ENCODE data around the gene SERAC1.

SERAC1 gene

DNA sequence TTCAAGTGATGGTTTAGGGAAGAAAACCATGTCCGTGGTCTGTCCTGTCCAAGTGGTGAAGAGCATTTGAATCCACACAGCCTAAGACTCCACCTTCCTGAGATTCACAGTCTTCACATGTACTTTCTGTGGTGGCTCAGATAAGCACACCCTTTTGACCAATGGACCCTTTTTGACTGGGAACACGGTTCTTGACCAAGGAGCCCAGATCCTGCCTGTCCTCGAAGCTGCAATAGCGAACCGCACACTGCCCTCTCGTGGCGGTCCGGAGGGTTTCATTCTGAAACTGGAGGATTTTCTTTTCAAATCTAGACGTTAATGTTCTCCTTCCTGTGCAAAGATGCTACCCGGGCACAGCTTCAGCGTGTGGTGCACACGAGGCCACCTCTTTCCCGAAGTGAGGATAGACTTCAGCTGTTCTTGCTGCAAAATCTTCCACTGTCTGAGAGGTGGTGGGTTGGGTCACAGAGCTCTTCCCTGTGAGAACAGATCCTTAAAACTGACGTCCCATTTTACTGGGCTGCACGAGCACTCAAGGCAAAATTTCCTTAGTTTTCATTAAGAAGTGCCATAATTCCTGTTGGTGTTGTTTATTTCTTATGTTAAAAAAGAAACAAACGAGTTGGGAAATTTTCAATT lies 95.9 kb downstream of the SERAC1 start:
- no peaks in the 10 kb centered on the region for H3K27me3 ChIP-seq (ENCODE audit: control insufficient read depth, insufficient read depth, low read length)
- no peak overlapping the region for H3K4me3 ChIP-seq (ENCODE audit: low read length)
- no peak overlapping the region for H3K4me2 ChIP-seq (ENCODE audit: low read length)
- H3K9me3 ChIP-seq (replicated peaks; ENCODE audit: low read length): no peaks in the 10 kb centered on the region
- peaks cover 81% of the 10 kb centered on the region for H3K36me3 ChIP-seq (ENCODE audit: insufficient read depth, low read length)
- peaks cover 36% of the 10 kb centered on the region for H3K4me1 ChIP-seq (ENCODE audit: control insufficient read depth, insufficient read depth, low read length)
- no peak overlapping the region for H3K9ac ChIP-seq (ENCODE audit: low read depth, low read length)

DNA sequence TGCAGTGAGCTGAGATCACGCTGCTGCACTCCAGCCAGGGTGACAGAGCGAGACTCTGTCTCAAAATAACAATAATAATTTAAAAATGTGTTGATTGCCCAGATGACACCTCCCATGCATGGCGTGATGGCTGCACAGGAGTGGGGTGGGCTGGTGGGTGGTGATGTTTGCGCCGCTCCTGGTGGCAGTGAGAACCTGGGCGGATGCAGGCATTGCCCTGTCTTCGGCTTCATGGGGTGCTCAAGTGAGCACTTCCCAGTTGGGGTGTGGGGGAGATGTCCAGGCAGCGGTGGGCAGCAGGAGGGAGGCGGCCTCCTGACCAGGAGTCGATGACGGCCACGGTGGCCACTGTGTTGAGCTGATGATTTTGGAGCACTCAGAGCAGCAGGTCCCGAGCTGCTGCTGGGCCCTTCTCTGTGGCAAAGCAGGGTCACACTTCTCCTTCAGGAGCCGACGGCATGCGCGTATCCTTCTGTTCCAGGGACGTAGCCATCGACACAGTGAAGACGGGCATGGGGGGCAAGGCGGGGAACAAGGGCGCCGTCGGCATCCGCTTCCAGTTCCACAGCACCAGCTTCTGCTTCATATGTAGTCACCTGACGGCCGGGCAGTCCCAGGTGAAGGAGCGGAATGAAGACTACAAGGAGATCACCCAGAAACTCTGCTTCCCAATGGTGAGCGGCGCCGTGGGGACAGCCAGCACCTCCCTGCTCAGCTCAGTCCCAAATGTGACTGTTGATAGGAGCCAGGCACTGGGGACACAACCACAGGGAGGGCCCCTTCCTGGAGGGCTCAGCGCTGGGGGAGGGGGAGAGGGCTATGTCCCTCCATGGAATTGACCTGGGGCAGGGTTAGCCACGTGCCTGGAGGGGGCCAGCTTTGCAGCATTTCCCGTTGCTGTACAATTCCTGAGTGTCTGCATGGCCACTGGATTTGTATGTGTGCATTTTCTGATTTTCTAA lies 96.7 kb downstream of the SERAC1 start:
- Histone ChIP-seq H3K4me1 (ENCODE audit: control insufficient read depth, insufficient read depth, low read length) (peaks cover 36% of the 10 kb centered on the region), H3K9ac (ENCODE audit: low read depth, low read length) (no peak overlapping the region), H3K36me3 (ENCODE audit: insufficient read depth, low read length) (peaks cover 81% of the 10 kb centered on the region), H3K4me2 (ENCODE audit: low read length) (no peak overlapping the region), H3K9me3 (replicated peaks; ENCODE audit: low read length) (no peaks in the 10 kb centered on the region), H3K27me3 (ENCODE audit: control insufficient read depth, insufficient read depth, low read length) (no peaks in the 10 kb centered on the region), H3K4me3 (ENCODE audit: low read length) (no peak overlapping the region)

DNA sequence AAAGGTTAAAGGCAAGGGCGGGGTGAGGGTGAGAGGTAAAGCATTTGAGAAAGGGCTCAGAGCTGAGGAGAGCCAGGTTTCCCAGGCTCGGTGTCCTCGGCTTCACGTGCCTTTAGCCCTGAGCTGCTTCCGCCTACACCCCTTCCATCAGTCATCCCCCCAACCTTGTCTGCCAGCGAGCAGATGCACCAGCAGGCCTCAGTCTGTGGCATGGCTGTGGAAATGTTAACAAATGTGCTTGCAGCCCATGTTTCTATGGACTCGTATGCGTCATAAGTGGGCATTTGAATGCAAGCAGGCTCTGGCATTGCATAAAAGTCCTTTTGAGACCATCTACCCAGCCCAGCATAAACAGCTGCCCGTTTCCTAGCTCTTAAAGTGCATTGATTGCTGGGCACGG lies 97.5 kb downstream of the SERAC1 start:
- no peak overlapping the region for H3K9ac ChIP-seq (ENCODE audit: low read depth, low read length)
- no peaks in the 10 kb centered on the region for H3K9me3 ChIP-seq (replicated peaks; ENCODE audit: low read length)
- peaks cover 82% of the 10 kb centered on the region for H3K36me3 ChIP-seq (ENCODE audit: insufficient read depth, low read length)
- H3K4me3 ChIP-seq (ENCODE audit: low read length): no peak overlapping the region
- no peak overlapping the region for H3K4me2 ChIP-seq (ENCODE audit: low read length)
- peaks cover 36% of the 10 kb centered on the region for H3K4me1 ChIP-seq (ENCODE audit: control insufficient read depth, insufficient read depth, low read length)
- H3K27me3 ChIP-seq (ENCODE audit: control insufficient read depth, insufficient read depth, low read length): no peaks in the 10 kb centered on the region

DNA sequence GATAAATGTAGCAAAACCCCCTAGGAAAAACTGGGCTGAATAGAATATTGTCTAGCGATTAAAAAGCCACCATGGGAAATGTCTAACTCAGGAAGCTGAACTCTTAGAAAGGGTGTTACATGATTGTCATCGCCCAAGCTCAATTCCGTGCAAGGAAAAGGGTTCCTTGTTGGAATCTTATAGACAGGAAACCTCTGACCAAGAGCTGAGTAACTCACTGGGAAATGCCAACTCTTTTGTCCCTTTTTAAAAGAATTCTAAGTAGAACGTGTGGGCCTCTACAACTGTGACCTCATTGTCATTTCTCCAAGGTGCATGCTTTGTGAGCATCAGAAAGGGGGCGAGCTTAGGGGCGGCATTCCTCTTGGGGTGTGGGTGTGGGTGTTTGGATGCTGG lies 98.3 kb downstream of the SERAC1 start:
- peaks cover 36% of the 10 kb centered on the region for H3K4me1 ChIP-seq (ENCODE audit: control insufficient read depth, insufficient read depth, low read length)
- H3K4me3 ChIP-seq (ENCODE audit: low read length): no peak overlapping the region
- no peaks in the 10 kb centered on the region for H3K27me3 ChIP-seq (ENCODE audit: control insufficient read depth, insufficient read depth, low read length)
- H3K36me3 ChIP-seq (ENCODE audit: insufficient read depth, low read length): peaks cover 84% of the 10 kb centered on the region
- no peak overlapping the region for H3K9ac ChIP-seq (ENCODE audit: low read depth, low read length)
- no peak overlapping the region for H3K4me2 ChIP-seq (ENCODE audit: low read length)
- H3K9me3 ChIP-seq (replicated peaks; ENCODE audit: low read length): no peaks in the 10 kb centered on the region

DNA sequence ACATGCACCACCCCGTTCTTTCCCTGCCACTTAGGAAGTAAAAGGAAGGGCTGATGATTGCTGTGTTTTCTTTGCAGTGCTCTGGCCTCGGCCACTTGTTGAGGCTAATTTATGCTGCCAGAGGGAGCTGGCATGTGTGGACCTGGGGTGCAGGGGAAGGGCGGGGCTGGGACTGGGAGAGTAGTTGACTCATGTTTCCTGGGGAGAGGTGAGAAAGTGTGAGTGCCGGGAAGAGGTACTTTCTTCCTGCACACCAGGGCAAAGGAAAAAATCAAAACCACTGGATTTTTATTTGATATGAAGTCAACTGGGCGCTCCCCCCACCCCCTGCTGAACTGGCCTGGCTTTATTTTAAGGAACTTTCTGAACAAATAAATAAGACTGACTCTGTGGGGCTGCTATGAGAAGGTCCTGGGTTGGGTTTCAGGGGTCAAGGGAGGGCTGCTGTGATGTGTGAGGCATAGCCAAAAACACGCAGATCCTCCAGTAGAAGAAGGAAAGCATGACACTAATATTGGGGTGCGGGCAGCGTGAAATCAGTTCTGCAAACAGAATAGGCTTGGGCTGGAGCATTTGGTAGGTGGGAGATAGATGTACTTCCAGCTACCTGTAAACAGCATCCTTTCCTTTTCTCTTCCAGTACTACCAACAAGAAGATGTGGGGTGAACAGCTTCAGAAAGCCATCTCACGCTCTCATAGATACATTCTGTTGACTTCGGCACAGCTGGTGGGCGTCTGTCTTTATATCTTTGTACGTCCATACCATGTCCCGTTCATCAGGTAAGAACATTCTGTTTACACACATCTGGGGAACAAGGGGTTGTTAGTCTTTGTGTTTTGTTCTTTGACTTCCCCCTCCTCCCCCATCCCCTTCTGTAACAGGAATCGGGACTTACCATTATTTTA lies 98.9 kb downstream of the SERAC1 start:
- peaks cover 36% of the 10 kb centered on the region for H3K4me1 ChIP-seq (ENCODE audit: control insufficient read depth, insufficient read depth, low read length)
- peaks cover 82% of the 10 kb centered on the region for H3K36me3 ChIP-seq (ENCODE audit: insufficient read depth, low read length)
- peak overlapping the region; percentile 35 for H3K9ac ChIP-seq (ENCODE audit: low read depth, low read length)

DNA sequence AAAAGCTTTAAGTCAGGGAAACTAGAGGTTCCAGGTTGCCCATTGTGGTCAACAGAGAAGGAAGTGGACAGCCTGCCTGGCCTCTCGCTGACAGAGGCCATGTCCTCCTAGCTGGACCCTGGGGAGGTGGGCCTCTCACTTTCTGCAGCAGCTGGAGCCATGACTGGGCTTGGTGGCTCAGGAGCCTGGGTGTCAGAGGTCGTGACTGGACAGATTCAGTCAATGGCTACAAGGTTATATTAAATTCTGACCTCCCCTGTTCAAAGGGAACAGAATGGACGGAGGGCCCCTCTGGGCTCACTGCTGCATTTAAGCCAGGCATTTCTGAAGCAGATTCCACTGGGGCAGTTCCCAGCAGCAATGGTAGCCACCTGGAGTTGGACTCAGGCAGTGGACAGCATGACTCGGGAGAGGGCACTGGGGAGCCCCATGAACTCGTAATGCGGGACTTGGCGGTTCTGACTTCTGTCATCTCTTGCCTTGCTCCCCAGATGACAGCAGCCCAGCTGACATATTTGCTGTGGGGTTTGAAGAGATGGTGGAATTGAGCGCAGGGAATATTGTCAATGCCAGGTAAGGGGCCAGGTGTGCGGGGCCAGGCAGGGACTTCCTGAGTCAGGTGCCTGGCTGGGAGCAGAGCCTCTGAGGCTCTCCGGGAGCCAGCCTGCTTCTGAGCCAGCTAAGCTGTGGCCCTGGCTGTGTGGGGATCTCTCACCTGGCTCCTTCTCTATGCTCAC lies 99.7 kb downstream of the SERAC1 start:
- peak overlapping the region; percentile 13 for H3K4me2 ChIP-seq (ENCODE audit: low read length)
- H3K9me3 ChIP-seq (replicated peaks; ENCODE audit: low read length): no peaks in the 10 kb centered on the region
- peaks cover 36% of the 10 kb centered on the region for H3K4me1 ChIP-seq (ENCODE audit: control insufficient read depth, insufficient read depth, low read length)
- peak overlapping the region; percentile 35 for H3K9ac ChIP-seq (ENCODE audit: low read depth, low read length)
- H3K27me3 ChIP-seq (ENCODE audit: control insufficient read depth, insufficient read depth, low read length): no peaks in the 10 kb centered on the region
- H3K36me3 ChIP-seq (ENCODE audit: insufficient read depth, low read length): peaks cover 79% of the 10 kb centered on the region
- H3K4me3 ChIP-seq (ENCODE audit: low read length): no peak overlapping the region

More for the DNA sequence above, 98.9 kb downstream of the SERAC1 start:
- Histone ChIP-seq H3K4me2 (ENCODE audit: low read length) (peak overlapping the region; percentile 13), H3K9me3 (replicated peaks; ENCODE audit: low read length) (no peaks in the 10 kb centered on the region), H3K4me3 (ENCODE audit: low read length) (no peak overlapping the region), H3K27me3 (ENCODE audit: control insufficient read depth, insufficient read depth, low read length) (no peaks in the 10 kb centered on the region)

DNA sequence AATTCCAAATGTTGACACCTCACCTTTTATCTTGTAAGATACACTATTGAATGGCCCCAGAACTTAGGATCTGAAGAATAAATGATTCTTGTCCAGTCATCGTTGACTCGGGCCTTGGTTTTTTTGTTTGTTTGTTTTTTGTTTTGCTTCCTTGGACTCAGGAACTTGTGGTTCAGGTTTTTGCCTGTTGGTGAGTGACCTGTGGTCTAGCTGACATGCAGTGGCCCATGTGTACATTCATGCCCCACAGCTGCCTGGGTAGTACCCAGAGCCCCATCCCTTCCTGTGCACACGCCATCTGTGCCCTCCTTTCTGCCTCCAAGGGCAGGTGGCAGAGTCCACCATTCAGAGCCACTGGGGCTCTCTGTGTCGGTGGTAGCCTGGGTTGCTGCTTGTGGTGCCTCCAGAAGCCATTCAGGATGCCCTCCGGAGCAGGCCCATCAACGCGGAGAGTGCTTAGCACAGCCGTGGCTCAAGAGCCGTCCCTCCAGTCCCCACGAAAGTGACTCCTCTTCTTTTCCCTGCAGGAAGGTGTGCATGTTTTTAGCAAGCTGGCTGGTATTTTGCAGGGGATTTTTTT lies 100.5 kb downstream of the SERAC1 start:
- Histone ChIP-seq H3K9me3 (replicated peaks; ENCODE audit: low read length) (no peaks in the 10 kb centered on the region), H3K9ac (ENCODE audit: low read depth, low read length) (no peak overlapping the region), H3K36me3 (ENCODE audit: insufficient read depth, low read length) (peaks cover 86% of the 10 kb centered on the region), H3K4me1 (ENCODE audit: control insufficient read depth, insufficient read depth, low read length) (peaks cover 36% of the 10 kb centered on the region), H3K4me3 (ENCODE audit: low read length) (no peak overlapping the region), H3K4me2 (ENCODE audit: low read length) (no peak overlapping the region), H3K27me3 (ENCODE audit: control insufficient read depth, insufficient read depth, low read length) (no peaks in the 10 kb centered on the region)

DNA sequence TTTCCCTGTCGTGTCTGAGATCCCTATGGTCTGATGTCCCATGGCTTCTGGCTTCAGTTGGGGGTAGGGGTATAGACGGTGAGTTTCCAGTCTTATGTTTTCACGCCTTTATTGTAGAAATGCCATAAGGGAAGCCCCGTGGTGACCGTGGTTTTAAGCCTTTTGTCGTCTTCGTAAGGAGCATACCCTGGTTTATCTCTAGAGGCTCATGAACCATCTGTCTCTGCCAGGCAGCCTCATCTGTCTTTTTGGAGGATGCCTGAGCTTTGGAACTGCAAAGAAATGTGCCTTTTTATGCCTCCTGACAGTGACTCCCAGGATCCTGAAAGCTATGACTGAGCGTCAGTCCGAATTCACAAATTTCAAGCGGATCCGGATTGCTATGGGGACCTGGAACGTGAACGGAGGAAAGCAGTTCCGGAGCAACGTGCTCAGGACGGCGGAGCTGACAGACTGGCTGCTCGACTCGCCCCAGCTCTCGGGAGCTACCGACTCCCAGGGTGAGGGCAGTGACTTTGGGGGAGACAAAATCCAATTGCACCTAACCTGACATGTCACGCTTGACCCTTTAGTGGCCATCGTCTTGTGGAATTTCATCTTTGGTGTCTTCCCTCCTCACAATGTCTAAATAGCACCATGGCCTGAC lies 101.8 kb downstream of the SERAC1 start:
- Histone ChIP-seq H3K4me2 (ENCODE audit: low read length) (no peak overlapping the region), H3K27me3 (ENCODE audit: control insufficient read depth, insufficient read depth, low read length) (no peaks in the 10 kb centered on the region), H3K4me1 (ENCODE audit: control insufficient read depth, insufficient read depth, low read length) (peaks cover 39% of the 10 kb centered on the region), H3K36me3 (ENCODE audit: insufficient read depth, low read length) (peaks cover 86% of the 10 kb centered on the region), H3K9me3 (replicated peaks; ENCODE audit: low read length) (no peaks in the 10 kb centered on the region), H3K9ac (ENCODE audit: low read depth, low read length) (no peak overlapping the region), H3K4me3 (ENCODE audit: low read length) (no peak overlapping the region)

DNA sequence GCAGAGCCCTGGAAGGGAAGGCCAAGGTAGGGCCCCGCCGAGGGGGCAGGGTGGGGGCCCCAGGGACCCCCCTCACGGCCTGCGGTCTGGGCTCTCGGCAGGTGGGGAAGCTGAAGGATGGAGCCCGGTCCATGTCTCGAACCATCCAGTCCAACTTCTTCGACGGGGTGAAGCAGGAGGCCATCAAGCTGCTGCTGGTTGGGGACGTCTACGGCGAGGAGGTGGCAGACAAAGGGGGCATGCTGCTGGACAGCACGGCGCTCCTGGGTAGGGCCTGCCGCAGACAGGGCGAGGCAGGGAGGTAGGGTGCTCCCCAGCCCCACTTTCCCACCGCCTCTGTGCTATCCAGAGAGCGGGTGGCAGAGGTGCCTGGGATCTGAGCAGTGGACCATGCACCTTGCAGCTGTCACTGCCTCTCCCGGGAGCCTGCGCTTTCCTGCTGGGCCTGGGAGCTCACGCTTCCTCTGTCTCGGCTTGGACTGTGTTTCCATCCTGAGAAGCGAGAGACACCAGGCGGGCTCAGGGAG lies 103.3 kb downstream of the SERAC1 start:
- no peak overlapping the region for H3K4me2 ChIP-seq (ENCODE audit: low read length)
- H3K36me3 ChIP-seq (ENCODE audit: insufficient read depth, low read length): peaks cover 75% of the 10 kb centered on the region

DNA sequence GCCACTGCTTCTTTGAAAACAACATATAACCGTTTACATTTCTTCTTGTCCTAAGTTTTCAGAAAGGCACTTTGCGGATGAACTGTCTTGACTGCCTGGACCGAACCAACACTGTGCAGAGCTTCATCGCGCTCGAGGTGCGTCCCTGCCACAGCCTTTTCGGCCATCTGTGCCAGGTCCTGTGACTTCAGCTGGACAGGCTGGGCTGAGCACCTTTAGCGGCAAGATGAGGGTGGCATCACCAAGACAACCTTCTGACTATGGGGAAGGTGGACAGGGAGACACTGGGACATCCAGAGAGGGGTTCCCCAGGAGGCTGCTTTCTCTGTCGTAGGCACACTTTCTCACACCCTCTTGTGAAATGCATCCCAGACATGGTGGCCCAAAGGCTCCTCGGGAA lies 104.3 kb downstream of the SERAC1 start:
- peaks cover 46% of the 10 kb centered on the region for H3K4me1 ChIP-seq (ENCODE audit: control insufficient read depth, insufficient read depth, low read length)
- H3K9me3 ChIP-seq (replicated peaks; ENCODE audit: low read length): no peaks in the 10 kb centered on the region
- no peaks in the 10 kb centered on the region for H3K27me3 ChIP-seq (ENCODE audit: control insufficient read depth, insufficient read depth, low read length)
- no peak overlapping the region for H3K4me2 ChIP-seq (ENCODE audit: low read length)
- H3K9ac ChIP-seq (ENCODE audit: low read depth, low read length): no peak overlapping the region
- peaks cover 77% of the 10 kb centered on the region for H3K36me3 ChIP-seq (ENCODE audit: insufficient read depth, low read length)
- H3K4me3 ChIP-seq (ENCODE audit: low read length): no peak overlapping the region

More for the DNA sequence above, 103.3 kb downstream of the SERAC1 start:
- H3K9ac ChIP-seq (ENCODE audit: low read depth, low read length): no peak overlapping the region
- no peaks in the 10 kb centered on the region for H3K9me3 ChIP-seq (replicated peaks; ENCODE audit: low read length)
- H3K27me3 ChIP-seq (ENCODE audit: control insufficient read depth, insufficient read depth, low read length): no peaks in the 10 kb centered on the region
- H3K4me1 ChIP-seq (ENCODE audit: control insufficient read depth, insufficient read depth, low read length): peaks cover 46% of the 10 kb centered on the region
- no peak overlapping the region for H3K4me3 ChIP-seq (ENCODE audit: low read length)
